NCI-H146 treated with DMSO at 0.1 percent for 48 hours (cell line): ENCODE results near the gene ZDHHC24.

Experiments
- DNase-seq: peaks from one replicate; lab custom pipeline; 2025; ENCODE audit not compliant: unreplicated experiment; lab: John Stamatoyannopoulos, UW

Gene ZDHHC24

GRCh38 chr11:66566221-66566620 lies 20.4 kb upstream of the ZDHHC24 start:
- DNase-seq = no peak

- DNase-seq = no peak
Measured at GRCh38 chr11:66564984-66565383, 19.1 kb upstream of the ZDHHC24 start.

- DNase-seq = no peak
Measured at GRCh38 chr11:66564538-66564937, 18.7 kb upstream of the ZDHHC24 start.

GRCh38 chr11:66563832-66564231 lies 18.0 kb upstream of the ZDHHC24 start:
- no peak for DNase-seq

GRCh38 chr11:66562907-66563583 lies 17.2 kb upstream of the ZDHHC24 start:
- no peak for DNase-seq

GRCh38 chr11:66562275-66562674 lies 16.4 kb upstream of the ZDHHC24 start:
- no peak for DNase-seq

GRCh38 chr11:66561975-66562248 lies 16.1 kb upstream of the ZDHHC24 start:
- no peak for DNase-seq

- no peak for DNase-seq
Measured at GRCh38 chr11:66561178-66561974, 15.5 kb upstream of the ZDHHC24 start.

GRCh38 chr11:66559866-66560676 lies 14.2 kb upstream of the ZDHHC24 start:
- no peak for DNase-seq

GRCh38 chr11:66559142-66559865 lies 13.5 kb upstream of the ZDHHC24 start:
- DNase-seq = no peak

GRCh38 chr11:66557733-66558326 lies 12.0 kb upstream of the ZDHHC24 start:
- no peak for DNase-seq

- DNase-seq = no peak
Measured at GRCh38 chr11:66556086-66556485, 10.2 kb upstream of the ZDHHC24 start.

- DNase-seq = no peak
Measured at GRCh38 chr11:66555416-66555815, 9.6 kb upstream of the ZDHHC24 start.

GRCh38 chr11:66554602-66555001 lies 8.8 kb upstream of the ZDHHC24 start:
- no peak for DNase-seq

GRCh38 chr11:66550887-66551286 lies 5.0 kb upstream of the ZDHHC24 start:
- no peak for DNase-seq

GRCh38 chr11:66549696-66550095 lies 3.8 kb upstream of the ZDHHC24 start:
- DNase-seq = no peak

GRCh38 chr11:66548774-66549630 lies 3.2 kb upstream of the ZDHHC24 start:
- no peak for DNase-seq

GRCh38 chr11:66548041-66548440 lies 2.2 kb upstream of the ZDHHC24 start:
- DNase-seq = no peak

- DNase-seq = no peak
Measured at GRCh38 chr11:66547662-66548009, 1.8 kb upstream of the ZDHHC24 start.
